HG03439 (cell line): ENCODE measurements around the gene DRC1.

Experiments used
- ATAC-seq: cut with Tn5 transposase; IDR thresholded peaks from one replicate; pipeline ENCODE4 v1.9.1; 2021; ENCODE audit warnings: mild to moderate bottlenecking, moderate library complexity; ENCODE audit not compliant: unreplicated experiment

DRC1 gene

DNA sequence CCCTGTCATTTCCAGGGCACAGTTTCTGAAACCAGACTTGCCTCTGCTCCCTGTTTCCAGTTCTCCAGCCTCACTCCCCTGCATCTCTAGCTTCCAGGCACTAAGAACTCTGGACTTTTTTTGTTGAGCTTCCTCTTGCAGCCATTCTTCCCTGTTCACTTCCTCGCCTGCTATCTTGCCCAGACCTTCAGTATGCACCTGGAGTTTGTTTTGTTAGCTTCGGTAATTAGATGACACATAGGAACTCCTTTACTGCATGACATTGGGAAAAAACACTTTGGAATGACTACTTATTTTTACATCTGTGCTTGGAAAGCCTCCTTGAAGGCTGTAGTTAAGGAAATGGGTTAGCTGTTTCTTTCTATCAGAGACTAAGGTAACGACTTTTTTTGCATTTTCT lies 41.0 kb downstream of the DRC1 start:
- no peak for ATAC-seq

DNA sequence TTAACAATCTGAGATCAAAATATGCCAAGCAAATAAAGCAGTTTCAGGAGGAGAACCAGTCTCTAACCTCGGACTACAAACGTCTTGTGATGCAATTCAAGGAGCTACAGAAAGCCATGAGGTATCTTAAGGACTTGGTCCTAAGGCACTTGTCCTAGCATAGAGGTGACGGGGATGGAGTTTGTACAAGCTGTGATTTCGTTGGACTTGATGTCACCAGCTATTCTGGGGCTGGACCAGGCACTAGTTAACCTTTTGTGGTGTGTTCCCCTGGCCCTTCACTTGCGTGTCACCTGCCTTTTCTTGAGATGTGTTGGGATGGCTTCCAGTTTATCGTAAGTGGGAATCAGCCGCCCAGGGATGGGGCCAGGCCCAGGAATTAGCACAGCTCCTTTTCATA lies 42.5 kb downstream of the DRC1 start:
- no peak for ATAC-seq

DNA sequence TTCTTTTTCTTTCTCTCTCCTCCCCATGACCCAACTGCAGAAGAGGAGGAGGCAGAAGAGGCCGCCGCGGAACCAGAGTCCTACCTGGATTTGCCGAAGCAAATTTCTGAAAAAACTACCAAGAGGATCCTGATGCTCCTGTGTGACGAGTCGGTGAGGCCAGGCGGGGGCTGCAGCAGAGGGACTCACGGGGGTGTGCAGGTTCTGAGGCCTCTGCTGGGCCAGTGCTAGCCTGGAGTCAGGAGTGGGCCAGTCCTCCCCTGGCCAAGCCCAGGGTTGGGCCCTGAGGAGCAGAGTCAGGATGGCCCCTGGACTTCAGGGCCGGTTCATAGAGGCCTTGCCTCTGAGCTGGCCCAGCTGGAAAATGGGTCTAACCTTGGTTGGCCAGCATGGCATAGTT lies 46.9 kb downstream of the DRC1 start:
- ATAC-seq: no peak

DNA sequence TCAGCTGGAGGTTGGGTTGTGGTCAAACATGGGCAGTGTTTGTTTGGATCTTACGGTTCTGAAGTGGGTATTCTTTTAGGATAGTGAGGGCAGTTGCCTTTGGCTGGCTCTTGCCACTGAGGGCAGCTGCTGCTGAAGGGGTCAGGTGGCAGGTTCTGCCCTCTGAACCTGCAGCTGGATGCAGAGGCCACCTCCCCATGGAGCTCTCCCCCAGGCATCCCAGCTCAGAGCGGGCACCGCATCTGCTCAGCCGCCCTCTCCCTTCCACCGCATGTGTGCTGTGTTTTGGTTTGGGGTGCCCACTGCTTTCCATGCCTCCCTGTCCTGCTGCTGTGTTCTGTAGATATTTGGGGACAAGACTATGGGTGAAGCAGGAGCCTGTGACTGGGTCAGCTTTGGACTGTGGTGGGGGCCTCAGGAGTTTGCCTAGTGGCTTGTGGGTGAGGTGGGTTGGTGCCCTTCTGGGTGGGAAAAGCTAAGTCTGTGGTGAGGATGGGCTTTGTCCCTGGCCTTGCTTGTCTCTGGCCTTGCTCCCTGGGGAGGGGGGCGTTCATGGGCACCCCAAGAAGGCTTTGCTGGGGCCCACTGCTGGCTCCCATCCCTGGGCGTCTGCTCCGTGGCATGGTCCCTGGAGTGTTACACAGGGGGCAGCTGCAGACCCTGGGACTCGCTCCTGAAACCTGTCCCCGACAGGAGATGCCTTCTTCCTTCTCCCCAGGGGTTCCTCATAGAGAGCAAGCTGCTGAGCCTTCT lies 47.7 kb downstream of the DRC1 start:
- ATAC-seq: no peak

DNA sequence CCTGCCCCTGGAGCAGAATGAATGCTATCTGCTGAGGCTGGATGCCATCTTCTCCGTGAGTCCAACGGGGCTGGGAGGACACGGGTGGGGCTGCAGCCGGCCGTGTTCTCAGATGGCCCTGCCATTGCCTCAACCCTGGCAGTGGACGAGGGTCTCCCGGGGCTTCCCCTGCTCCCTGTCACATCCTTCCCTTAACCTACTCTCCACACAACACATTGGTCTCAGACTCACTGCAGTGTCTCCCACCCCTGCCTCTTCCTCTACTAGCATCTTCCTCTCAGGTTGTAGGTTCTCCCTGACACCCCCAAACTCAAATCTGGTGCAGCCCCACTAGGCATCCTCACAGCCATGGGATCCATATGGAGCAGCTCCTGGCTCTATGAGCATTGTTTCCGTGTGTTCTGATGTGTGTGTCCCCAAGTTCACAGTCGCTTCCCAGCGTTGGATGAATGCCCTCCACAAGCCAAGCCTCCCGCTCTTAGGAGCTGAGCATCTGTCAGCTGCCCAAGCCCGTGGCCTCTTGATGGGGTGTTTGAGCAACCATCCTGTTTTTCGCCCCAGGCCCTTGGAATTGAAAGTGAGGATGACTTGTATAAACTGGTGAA lies 48.4 kb downstream of the DRC1 start:
- ATAC-seq: no peak

DNA sequence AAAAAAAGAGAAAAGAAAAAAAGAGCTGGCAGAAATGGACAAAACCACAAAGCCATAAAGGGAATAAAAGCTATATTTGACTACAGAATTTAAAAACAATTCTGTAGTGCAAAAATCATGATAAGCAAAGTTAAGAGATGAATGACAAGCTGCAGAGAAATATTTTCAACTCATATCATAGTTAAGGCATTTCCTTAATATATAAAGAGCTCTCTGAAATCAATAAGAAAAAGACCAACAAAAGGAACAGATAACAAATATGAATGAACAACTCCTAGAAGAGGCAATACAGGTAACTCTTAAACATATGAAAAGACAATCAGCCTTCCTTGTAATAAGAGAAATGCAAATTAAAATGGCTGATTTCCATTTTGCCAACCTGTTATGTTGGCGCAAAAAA lies 50.0 kb downstream of the DRC1 start:
- ATAC-seq: no peak

DNA sequence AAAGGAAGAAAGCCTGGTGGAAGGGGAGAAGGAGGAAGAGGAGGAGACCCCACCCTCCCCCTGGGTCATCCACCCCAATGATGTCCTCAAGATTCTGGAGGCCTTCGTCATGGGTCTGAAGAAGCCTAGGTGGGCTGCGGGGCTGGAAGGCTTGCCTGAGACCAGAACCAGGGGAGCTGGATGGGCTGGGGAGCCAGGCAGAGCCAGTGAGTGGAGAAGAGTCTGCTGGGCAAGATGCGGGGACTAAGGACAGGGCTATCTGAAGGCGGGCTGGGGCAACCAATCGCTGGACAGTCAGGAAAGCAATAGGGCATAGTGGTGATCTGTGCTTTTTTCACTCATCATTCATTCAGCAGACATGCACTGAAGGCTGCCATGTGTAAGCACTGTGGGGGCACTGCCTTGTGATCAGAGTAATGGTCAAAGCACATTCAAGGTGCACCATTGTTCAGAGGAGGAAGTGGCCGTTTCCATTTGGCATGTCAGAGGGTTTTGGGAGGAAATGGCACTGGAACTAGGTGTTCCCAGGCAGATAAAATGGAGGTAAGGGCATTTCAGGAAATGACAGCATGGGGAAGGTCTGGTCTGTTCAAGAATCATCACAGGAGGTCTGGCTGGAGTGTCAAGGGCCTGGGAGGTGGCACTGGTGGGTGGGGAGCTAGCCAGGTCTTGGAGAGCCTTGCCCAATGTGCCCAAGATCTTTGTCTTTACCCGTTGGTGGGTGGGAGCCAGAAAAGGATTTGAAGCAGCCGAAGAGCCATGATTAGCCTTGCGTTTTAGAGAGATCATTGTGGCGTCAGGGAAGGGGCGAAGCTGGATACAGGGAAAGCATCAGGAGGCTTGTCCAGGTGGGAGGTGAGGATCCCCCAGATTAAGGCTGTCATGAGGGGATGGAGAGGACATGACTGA lies 52.0 kb downstream of the DRC1 start:
- no peak for ATAC-seq

DNA sequence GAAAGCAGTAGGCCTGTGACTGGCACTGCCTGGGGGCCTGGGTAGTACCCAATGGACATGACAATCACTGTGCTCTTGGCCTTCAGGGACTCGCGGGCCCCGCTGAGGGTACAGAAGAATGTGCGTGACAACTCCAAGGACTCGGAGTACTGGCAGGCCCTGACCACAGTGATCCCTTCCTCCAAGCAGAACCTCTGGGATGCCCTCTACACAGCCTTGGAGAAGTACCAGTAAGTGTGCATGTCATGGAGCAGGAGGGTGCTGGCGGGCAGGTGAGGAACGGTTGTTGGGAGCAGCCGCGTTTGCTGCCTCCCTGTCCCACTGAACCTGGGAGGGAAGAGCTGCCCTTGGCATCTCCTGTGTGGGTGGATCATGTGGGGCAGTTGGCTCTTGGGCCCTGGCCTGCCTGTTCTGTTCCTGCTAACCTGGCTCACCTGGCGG lies 52.9 kb downstream of the DRC1 start:
- ATAC-seq: no peak

DNA sequence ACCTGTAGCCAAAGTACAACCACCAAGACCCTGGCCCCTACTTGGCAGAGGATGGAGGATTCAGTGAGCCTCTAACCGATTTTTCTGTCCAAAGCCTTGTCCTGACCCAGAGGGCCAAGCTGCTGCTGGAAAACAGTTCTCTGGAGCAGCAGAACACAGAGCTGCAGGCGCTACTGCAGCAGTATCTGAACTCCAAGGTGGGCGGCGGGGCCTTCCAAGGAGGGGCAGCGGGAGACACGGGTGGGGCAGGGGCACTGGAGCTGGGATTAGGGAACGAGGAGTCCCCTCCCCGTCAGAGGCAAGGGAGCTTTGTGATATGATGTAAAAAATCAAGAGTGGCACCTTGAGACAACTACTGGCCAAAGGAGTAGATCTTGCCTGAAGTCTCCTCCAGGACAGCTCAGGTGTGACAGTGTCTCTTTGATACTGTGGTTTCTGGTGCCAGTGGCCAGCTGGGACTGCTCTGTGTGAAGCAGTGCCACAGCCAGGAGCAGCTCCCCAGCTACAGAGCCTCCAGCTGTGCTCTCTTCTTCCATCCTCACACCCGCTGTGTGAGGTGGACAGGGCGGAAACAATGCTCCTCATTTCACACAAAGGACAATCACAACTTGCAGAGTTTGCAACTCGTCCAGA lies 53.4 kb downstream of the DRC1 start:
- ATAC-seq: no peak

DNA sequence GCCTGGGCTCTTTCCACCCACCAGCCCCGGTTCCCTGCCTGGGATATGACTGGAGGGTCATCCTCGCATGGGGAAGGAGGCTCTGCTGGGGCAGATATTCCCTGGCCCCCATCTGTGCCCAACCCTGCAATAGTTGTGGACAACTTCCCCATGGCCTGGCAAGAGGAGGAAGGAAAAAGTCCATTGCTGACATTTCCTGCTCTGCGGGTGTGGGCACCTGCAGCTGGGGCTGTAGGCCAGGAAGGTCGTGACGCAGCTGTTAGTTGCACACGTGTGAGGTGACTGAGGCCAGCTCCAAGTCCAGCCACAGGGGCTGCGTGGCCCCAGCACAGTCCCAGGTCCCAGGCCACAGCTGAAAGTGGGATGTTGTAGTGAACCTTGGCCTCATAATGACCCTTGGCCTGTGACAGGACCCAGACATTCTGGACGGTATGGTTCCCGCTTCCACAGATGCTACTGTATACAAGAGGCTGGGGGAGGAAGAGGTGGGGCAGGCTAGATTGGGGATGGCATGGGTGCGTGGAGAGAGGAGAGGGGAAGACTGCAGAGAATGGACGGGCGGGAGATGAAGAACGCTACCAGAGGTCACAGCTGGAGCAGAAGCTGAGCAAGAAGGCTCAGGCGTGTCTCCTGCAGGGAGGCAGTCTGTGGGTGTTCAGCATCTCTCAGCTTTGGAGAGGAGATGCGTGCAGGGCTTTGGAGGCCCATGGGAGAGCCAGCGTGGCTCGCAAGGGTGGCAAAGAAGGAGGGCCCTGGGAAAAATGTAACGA lies 54.1 kb downstream of the DRC1 start:
- ATAC-seq: no peak

DNA sequence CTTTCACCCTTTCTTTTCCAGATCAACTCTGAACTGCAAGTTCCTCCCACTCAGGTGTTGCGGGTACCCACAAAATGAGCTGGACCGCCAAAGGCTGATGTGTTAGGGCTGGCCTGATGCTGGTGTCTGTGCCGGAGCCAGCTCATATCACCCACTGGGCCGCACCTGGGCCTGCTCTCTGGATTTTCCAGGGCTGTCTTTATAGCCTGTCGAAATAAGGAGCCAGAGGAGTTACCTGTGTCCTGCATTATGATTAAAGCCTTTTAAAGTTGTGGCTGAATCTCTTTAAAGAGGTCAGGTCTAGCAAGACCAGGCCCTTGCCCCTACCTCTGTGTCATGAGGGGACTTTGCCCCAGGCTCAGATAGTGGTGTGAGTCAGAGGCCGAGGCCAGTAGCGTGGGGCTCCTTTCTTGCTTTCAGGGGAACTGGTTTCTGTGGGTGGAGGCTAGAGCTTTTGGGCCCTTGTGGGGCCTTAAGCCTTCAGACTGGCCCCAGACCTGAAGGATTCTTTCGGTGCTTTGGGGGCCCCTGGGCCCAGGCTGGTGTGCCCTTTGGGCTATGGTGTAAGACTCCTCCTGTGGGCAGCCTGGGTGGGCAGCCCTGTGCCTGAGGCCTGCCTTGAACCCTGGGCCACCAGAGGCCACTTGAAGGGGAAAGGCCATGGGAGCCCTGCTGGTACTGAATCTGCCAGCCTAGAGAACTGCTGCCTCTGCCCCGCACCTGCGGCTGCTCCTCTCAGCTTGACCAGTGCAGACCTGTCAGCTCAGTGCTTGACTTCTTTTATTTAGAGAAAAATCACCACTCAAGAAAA lies 54.9 kb downstream of the DRC1 start:
- no peak for ATAC-seq

DNA sequence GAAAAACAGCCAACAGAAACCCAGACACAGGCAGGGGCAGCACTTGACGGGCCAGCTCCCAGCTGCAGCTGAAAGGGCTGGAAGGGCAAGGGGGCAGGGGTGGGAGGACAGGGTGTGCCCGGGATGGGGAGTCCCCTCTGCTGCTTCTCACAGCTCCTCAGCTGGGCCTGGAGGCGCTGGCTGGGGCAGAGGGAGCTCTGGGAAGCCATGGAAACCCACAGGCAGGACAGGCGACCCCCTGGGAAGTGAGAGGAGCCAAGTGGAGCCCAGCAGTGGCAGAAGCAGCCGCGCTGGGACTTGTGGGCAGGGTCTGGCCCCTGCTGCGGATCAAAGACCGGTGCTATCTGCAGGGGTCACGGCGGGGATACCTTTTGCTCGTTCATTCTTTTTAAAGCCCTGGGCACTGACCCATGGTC lies 55.5 kb downstream of the DRC1 start:
- ATAC-seq: no peak

DNA sequence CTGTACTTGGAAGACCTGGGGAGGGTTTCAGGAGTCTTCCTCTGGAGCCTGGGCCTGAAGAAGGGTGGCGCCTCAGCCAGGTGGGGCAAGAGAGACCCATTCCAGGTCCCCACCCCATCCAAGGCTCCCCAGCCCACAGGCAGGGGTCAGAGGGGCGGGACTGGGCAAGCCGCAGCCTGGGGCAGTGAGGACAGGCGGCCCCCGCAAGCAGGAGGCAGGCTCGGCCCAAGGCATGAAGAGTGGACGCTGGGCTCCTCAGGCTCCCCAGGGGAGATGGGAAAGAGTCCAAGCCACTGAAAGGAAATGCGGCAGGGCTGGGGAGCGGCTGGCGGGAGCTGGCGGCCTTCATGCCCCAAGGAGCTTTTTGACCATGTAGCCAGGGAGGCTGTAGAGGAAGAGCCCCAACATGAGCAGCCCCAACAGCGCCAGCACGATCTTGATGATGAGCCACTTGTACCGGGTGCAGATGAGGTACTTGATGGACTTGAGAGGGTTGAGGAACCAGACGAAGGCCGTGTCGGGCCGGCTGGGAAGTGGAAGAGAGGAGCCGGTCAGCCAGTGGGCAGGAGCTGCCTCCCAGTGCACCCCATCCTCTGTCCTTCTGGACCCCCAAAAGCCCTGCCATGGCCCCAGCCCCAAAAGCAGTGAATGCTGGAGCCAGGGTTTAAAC lies 56.1 kb downstream of the DRC1 start:
- no peak for ATAC-seq

DNA sequence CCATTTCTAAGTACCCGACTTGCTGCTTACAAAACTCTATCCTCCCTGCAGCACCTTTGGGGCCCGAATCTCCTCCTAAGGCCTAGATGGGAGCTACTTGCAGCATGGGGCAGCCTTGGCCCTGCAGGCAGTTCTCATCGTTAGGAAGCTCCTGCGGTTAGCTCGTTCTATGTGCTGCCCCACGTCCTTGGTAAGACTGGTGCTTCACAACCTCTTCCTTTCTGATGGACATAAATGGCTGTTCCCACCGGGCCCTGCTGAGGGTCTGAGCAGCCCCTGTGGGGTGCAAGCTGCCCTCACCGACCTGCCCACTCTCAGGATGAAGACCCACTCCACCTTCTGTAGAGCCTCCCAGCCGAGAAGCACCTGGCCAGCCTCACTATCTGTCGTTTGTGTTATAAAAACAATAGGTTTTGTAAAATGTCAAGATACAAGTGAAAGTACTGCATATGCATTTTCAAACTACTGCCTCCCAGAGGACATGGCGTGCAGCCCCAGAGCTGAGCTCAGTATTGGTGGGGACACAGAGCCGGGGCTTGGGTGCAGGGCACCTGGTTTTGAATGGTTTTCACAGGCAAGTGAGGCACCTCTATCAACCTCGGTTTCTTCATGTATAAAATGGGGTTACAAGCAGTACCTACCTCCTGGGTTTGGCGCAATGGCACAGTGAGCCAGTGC lies 56.8 kb downstream of the DRC1 start:
- ATAC-seq: no peak

DNA sequence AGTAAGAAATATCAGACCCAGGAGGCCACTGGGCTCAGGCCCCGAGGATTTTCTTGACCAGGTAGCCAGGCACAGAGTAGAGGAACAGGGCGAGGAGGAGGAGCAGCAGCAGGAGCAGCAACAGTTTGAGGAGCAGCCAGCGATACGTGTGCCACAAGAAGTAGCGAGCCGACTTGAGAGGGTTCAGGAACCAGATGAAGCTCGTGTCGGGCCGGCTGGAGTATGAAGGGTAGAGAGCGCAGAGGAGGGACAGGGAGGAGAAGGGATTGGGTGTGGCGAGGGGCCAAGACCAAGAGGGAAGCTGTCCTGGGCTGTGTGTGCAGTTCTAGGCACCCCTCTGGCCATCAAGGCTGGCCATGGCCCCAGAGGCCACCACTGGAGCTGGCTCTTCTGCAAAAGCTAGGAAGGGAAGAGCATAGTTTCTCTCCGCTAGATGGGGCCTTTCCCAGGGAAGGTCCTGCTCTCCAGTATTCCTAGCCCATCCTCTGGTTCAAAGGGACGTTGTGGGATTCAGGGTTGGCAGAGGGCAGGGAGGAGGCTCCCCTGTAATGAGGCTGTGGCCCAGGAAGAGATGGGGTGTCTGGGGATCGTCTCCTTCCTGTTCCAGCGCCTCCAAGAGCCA lies 58.4 kb downstream of the DRC1 start:
- no peak for ATAC-seq

DNA sequence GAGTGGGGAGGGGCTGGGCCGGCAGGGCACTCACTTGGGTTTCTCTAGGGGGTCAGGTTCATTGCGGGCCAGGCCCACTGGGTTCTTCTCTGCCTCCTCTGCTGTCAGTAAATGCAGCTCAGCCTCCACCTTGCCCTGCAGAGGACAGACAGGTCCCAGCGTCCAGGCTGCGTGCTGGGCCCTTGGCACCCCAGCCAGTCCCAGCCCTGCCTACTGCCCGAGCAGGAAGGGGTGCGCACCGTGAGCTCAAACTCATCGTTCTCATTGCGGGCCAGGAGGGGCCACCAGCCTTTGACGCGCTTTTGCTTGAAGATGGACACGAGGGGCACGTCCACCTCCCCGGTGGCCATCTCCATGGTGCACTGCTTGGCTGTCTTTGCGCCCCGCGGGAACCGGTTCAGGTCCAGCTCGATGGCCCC lies 58.9 kb downstream of the DRC1 start:
- ATAC-seq: no peak

DNA sequence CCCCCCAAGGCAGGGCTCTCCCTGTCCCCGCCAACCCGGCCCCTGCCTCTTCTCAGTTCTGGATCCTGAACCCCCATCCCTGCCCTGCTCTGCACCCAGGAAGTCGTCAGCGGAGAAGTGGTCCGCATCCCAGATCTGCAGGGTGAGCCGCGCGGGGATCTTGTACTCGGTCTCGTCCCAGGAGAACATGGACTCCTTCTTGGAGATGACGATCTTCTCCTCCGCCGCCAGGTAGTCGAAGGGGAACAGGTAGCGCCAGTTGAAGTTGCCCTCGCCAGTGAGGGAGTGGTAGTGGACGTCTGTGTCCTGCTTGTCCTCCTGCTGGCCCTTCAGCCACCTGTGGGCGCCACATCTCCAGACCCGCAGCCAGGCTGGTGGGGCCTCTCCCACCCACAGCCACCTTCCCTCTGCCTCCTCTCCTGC lies 59.9 kb downstream of the DRC1 start:
- ATAC-seq: no peak

DNA sequence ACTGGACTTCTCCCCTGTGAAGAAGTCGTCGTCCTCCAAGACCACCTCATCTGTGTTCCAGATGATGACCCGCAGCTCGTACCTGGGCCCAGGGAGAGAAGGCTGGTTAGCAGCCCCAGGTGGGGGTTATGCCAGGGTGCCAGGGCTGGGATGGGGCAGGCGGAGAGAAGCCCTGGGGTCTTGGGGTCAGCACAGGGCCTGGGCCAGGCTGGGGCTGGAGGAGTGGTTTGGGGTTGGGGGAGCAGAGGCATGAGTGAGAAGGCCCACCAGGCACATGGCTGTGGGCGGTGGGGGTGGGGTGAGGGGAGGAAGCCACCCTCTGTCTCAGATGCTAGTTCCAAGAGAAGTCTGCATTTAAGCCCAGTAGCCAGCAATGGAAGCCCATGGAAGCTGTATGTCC lies 60.4 kb downstream of the DRC1 start:
- no peak for ATAC-seq
